ENCODE data around the gene C4B.

C4B gene

GRCh38 chr6:32082935-32083334, 68.3 kb downstream of the C4B start:
- DNase-seq (ENCODE audit: low read depth in 1 of 2, low spot score in 1 of 2): no peak
- in situ Hi-C loops (cut with HindIII; ENCODE audit: low pct_unique_long_range_greater_than_20kb, low sequenced_read_pairs): no loop called here
- TF ChIP-seq JUND (IDR thresholded peaks at IDR 0.05; ENCODE audit: low read depth): no peak

- no peak for DNase-seq (ENCODE audit: low read depth in 1 of 2, low spot score in 1 of 2)
- TF ChIP-seq JUND (IDR thresholded peaks at IDR 0.05; ENCODE audit: low read depth): no peak
- in situ Hi-C loops (cut with HindIII; ENCODE audit: low pct_unique_long_range_greater_than_20kb, low sequenced_read_pairs): no loop called here
Measured at GRCh38 chr6:32083812-32084768, 69.5 kb downstream of the C4B start.

- no peak for TF ChIP-seq JUND (IDR thresholded peaks at IDR 0.05; ENCODE audit: low read depth)
- in situ Hi-C loops (cut with HindIII; ENCODE audit: low pct_unique_long_range_greater_than_20kb, low sequenced_read_pairs): no loop called here
- DNase-seq (ENCODE audit: low read depth in 1 of 2, low spot score in 1 of 2): no peak
Measured at GRCh38 chr6:32084780-32085179, 70.2 kb downstream of the C4B start.

Measured in T47D (cell line).